Right atrium auricular region (tissue), 2 donors: ENCODE results near the gene GP2. TPM values are rescaled to one million over a fixed set of nuclear protein-coding genes. Genes with fewer than 3 reads are reported as not detected.

Experiments
- DNase-seq: peaks from one replicate; pipeline ENCODE4 v3.0.0-alpha.2; 2019; ENCODE audit warnings: low spot score
- H3K27ac ChIP-seq, 2 donors: fragments of 200-600 bp; sonication (generic); 1 replicate in 1 of 2; 2 replicates in 1 of 2; pipeline ENCODE4 v1.5.1; 2016 to 2019
- H3K27me3 ChIP-seq, 2 donors: fragments of 200-600 bp; sonication (generic); one replicate each; pipeline versions ENCODE4 v1.5.1 to v1.6.0; 2017 to 2019
- H3K36me3 ChIP-seq: fragments of 200-600 bp; sonication (generic); one replicate; pipeline ENCODE4 v1.5.1; 2016
- H3K4me1 ChIP-seq, 2 donors: fragments of 200-600 bp; sonication (generic); one replicate each; pipeline versions ENCODE4 v1.5.1 to v1.6.0; 2017 to 2019
- H3K4me3 ChIP-seq, 2 donors: fragments of 200-600 bp; sonication (generic); 1 replicate in 1 of 2; 2 replicates in 1 of 2; pipeline ENCODE4 v1.5.1; 2017 to 2019; ENCODE audit warnings: mild to moderate bottlenecking in 1 of 2, moderate library complexity in 1 of 2
- H3K9me3 ChIP-seq, 2 donors: fragments of 200-600 bp; sonication (generic); one replicate each; pipeline ENCODE4 v1.5.1; 2019
- total RNA-seq, 2 donors: library from RNA; depleted of rRNA; stranded (reverse); fragments of >200 nt; gene quantifications; one replicate each; pipeline ENCODE4 v1.1.0, GENCODE V29; 2016
- TF ChIP-seq, protein P1 (sequence below), 2 donors: fragments of 200-600 bp; sonication (generic); IDR thresholded peaks; one replicate each; pipeline ENCODE4 v1.5.1; 2019; ENCODE audit warnings: antibody characterized with exemption in 2 of 2

GP2 gene
- total RNA-seq, 2 donors from 2014 or later: not detected

DNA sequence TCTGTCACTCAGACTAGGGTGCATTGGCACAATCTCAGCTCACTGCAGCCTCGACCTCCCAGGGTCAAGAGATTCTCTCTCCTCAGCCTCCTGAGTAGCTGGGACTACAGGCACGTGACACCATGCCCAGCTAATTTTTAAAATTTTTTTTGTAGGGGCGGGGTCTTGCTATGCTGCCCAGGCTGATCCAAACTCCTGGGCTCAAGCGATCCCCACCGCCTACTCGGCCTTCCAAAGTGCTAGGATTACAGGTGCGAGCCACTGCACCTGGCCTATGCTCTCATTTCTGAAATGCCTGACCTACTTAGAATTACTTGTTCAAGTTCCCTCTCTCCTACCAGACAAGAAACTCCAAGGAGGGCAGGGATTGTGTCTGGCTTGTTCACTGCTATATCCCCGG is 5.1 kb upstream of the GP2 start:
- H3K36me3 ChIP-seq: no peaks in the 10 kb centered on the region
- H3K4me1 ChIP-seq: no peaks in the 10 kb centered on the region
- no peak for DNase-seq
- no peak overlapping the region for H3K4me3 ChIP-seq
- no peaks in the 10 kb centered on the region for H3K27me3 ChIP-seq
- no peak overlapping the region for H3K27ac ChIP-seq
- TF ChIP-seq, protein P1, sequence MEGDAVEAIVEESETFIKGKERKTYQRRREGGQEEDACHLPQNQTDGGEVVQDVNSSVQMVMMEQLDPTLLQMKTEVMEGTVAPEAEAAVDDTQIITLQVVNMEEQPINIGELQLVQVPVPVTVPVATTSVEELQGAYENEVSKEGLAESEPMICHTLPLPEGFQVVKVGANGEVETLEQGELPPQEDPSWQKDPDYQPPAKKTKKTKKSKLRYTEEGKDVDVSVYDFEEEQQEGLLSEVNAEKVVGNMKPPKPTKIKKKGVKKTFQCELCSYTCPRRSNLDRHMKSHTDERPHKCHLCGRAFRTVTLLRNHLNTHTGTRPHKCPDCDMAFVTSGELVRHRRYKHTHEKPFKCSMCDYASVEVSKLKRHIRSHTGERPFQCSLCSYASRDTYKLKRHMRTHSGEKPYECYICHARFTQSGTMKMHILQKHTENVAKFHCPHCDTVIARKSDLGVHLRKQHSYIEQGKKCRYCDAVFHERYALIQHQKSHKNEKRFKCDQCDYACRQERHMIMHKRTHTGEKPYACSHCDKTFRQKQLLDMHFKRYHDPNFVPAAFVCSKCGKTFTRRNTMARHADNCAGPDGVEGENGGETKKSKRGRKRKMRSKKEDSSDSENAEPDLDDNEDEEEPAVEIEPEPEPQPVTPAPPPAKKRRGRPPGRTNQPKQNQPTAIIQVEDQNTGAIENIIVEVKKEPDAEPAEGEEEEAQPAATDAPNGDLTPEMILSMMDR (IDR thresholded peaks at IDR 0.05): no peak
- no peaks in the 10 kb centered on the region for H3K9me3 ChIP-seq

DNA sequence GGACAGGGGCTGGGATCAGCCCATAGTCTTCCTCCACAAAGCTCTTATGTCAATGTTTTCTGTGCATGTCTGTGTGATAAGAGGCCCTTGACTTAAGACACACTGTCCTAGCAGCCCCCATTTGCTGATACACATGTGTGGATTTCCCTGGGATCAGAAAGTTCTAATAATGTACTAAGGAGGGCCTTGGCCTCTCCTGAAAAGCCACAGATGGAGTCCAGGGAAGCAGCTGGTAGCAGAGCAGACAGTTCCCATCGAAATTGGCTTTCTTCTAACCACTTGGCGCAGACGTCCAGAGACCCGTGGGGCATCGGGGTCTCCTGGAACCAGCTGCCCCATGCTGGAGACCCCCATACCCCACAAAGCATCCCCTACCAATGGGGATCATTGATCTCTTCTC is 4.3 kb upstream of the GP2 start:
- no peak for DNase-seq
- Histone ChIP-seq H3K36me3 (no peaks in the 10 kb centered on the region), H3K27ac (no peak overlapping the region), H3K4me3 (no peak overlapping the region), H3K9me3 (no peaks in the 10 kb centered on the region), H3K4me1 (no peaks in the 10 kb centered on the region), H3K27me3 (no peaks in the 10 kb centered on the region)
- TF ChIP-seq, protein P1 (IDR thresholded peaks at IDR 0.05): no peak

DNA sequence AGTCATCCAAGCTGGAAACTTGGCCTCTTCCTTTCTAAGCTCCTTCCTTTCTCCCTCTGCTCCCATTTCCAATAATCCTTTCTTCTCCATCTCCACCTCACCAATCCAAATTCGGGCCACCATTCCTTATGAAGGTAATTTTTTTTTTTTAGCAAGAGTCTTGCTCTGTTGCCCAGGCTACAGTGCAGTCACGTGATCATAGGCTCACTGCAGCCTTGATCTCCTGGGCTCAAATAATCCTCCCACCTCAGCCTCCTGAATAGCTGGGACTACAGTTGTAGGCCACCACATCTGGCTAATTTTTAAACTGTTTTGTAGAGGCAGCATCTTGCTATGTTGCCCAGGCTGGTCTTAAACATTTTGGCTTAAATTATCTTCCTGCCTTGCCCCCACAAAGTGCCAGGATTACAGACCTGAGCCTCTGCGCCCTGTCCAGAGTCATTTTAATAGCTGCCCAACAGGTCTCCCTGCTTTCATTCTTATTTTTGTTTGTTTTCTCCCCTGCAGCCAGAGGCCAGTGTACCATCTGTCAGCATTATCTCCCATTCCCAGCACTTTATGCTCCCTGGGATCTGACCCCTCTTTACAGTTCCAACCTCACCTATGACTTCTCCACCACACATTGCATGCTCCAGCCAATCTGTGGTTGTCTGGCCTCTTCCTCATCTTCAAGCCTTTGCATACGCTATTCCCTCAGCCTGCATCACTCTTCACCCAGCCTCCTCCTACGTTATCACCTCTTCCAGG is 2.3 kb upstream of the GP2 start:
- H3K4me3 ChIP-seq: no peak overlapping the region
- TF ChIP-seq, protein P1 (IDR thresholded peaks at IDR 0.05): no peak
- no peaks in the 10 kb centered on the region for H3K36me3 ChIP-seq
- H3K27ac ChIP-seq: no peak overlapping the region
- no peaks in the 10 kb centered on the region for H3K9me3 ChIP-seq
- DNase-seq: no peak
- H3K4me1 ChIP-seq: no peaks in the 10 kb centered on the region
- H3K27me3 ChIP-seq: no peaks in the 10 kb centered on the region

DNA sequence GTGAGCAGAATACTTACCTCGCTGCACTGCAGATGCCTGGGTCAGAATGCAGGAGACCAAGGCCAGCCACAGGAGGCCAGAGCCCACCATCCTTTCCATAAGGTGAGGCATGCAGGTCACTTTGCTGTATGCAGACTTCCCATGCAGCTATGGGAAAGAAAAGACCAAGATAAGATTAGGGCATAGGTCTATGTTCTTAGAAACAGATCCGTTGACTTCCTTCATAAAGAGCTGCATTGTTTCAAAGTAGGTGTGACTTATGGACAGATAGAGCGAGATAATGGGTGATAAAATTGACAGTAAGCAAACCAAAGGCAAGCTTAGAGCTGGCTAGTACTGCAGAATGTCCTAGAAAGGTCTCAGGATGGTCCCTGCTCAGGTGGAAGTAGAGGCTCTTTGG is 992 bp downstream of the GP2 start:
- Histone ChIP-seq H3K27me3 (no peaks in the 10 kb centered on the region), H3K4me3 (no peak overlapping the region), H3K9me3 (no peaks in the 10 kb centered on the region), H3K27ac (no peak overlapping the region), H3K36me3 (no peaks in the 10 kb centered on the region), H3K4me1 (no peaks in the 10 kb centered on the region)
- TF ChIP-seq, protein P1 (IDR thresholded peaks at IDR 0.05): no peak
- no peak for DNase-seq

GRCh38 chr16:20325005-20325404 is 2.3 kb downstream of the GP2 start:
- no peak overlapping the region for H3K4me3 ChIP-seq
- H3K36me3 ChIP-seq: no peaks in the 10 kb centered on the region
- no peak for DNase-seq
- no peaks in the 10 kb centered on the region for H3K4me1 ChIP-seq
- TF ChIP-seq, protein P1 (IDR thresholded peaks at IDR 0.05): no peak
- no peaks in the 10 kb centered on the region for H3K27me3 ChIP-seq
- no peaks in the 10 kb centered on the region for H3K9me3 ChIP-seq
- no peak overlapping the region for H3K27ac ChIP-seq

GRCh38 chr16:20323591-20324117 is 3.7 kb downstream of the GP2 start:
- Histone ChIP-seq H3K27me3 (no peaks in the 10 kb centered on the region), H3K9me3 (no peaks in the 10 kb centered on the region), H3K4me1 (no peaks in the 10 kb centered on the region), H3K27ac (no peak overlapping the region), H3K4me3 (no peak overlapping the region), H3K36me3 (no peaks in the 10 kb centered on the region)
- TF ChIP-seq, protein P1 (IDR thresholded peaks at IDR 0.05): no peak
- no peak for DNase-seq
